ENCODE measurements around the gene PLEKHA4.
"Not testable (repeated sequence)": the region's sequence is repeated elsewhere in the genome, so short reads cannot be mapped to it uniquely, and the experiment has no call there.

PLEKHA4 gene

DNA sequence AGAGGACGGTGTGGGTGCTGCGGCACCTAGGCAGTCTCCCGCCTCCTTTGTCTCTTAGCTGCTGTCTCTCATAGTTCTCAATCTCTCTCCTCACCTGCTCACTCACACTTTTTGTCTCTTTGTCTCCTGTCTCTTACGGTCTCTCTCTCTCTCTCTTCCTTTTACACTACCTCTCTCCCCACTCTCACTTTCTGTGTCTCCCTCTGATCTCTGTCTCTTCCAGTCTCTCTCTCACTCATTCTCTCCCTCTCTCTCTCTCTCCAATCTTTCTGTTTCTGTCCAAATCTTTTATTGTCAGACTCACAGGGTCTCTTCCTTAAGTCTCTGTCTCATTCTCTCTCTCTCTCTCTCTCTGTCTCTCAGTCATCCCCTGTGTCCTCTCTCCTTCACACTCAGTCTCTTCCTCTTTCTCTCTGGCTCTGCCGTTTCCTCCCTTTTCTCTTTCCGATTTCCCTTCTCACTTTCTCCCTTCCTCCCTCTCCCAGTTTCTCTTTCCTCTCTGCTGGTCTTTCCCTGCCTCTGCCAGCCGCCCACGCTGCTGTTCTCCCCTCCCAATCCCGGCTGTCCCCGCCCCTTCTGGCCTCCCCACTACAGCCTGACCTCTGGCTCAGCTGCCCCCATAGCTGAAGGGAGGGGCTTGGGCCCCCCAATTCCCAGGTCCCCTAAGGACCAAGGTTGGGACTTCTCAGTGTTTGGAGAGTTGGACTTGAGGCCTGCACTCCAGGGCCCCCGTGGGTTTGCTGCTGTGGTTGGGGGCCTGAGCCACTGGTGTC lies at the start of gene PLEKHA4:
Gene PLEKHA4 (minus strand): TSS at position 504 of the 773 bp plus-strand sequence. CDS start 997 bp downstream, outside the sequence.
- peak; percentile 51 for DNase-seq (ENCODE audit: low read depth)
- TF ChIP-seq CTCF (conservative IDR thresholded peaks at IDR 0.05; ENCODE audit: low read length) = no peak
- peak within 1 kb of the TSS; percentile 63 for H3K4me3 ChIP-seq (ENCODE audit: low read length)

GRCh38 chr19:48918071-48918470 lies 49.7 kb upstream of the PLEKHA4 start:
- H3K4me3 ChIP-seq (ENCODE audit: low read length) = no peak overlapping the region
- DNase-seq (ENCODE audit: low read depth) = no peak
- no peak for TF ChIP-seq CTCF (conservative IDR thresholded peaks at IDR 0.05; ENCODE audit: low read length)

DNA sequence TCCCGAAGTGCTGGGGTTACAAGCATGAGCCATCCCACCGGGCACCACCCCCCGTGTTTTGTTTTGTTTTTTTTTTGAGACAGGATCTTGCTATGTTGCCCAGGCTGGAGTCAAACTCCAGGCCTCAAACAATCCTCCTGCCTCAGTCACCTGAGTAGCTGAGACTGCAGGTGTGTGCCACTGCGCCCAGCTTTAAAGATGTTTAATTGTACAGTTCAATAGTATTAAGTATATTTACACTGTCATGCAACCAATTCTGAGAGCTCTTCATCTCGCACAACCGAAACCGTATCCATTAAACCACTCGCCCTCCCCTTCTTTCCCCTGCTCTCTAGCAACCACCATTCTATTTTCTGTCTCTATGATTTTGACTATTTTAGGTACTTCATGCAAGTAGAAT lies 47.3 kb upstream of the PLEKHA4 start:
- TF ChIP-seq CTCF (conservative IDR thresholded peaks at IDR 0.05; ENCODE audit: low read length) = no peak
- DNase-seq (ENCODE audit: low read depth) = no peak
- H3K4me3 ChIP-seq (ENCODE audit: low read length) = no peak overlapping the region

DNA sequence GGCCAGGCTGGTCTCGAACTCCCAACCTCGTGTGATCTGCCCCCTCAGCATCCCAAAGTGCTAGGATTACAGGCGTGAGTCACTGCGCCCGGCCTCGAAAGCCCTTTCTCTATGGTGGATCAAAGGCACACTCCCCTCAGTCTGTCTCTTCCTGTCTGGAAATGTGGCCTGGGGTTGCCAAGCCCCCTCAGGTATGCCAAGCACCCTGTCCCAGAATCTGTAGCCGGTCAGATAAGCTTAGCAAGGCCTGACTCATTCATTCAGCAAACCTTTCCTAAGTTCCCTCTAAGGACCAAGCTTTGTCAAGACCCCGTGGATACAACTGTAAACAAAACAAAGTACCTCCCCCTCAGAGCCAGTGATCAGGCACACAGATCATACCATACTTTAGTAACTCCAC lies 45.8 kb upstream of the PLEKHA4 start:
- TF ChIP-seq CTCF (conservative IDR thresholded peaks at IDR 0.05; ENCODE audit: low read length) = no peak
- DNase-seq (ENCODE audit: low read depth) = no peak
- no peak overlapping the region for H3K4me3 ChIP-seq (ENCODE audit: low read length)

DNA sequence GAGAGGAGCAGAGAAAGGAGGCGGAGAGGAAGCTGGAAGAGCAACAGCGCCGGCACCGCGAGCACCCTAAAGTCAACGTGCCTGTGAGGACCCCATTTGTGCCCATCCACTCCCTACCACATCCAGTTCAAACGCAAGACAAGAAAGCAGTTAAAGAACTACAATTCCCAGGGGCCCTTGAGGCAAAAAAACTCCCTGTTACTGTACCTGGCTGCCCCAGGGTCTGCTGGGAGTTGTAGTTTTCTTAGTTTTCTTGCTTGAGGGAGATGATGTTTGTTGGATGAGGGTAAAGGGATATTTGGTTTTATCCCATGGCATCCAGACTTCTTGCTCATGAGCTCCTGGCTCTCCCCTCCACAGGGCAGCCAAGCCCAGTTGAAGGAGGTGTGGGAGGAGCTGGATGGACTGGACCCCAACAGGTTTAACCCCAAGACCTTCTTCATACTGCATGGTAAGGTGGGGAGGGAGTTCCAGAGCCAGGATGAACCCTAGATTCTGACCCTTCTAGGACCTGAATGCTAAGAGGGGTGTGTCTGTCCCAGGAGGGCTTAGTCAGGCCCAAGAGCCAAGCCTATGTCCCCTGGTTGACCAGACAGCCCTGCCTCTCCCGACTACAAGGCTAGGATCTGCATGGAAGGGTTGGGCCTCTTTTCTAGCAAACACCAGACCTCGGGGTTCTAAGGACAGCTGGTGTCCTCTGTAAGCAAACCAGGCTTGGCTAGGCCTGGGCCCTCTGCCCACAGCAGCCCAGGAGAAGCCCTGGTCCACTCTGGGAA lies 44.9 kb upstream of the PLEKHA4 start:
- no peak for DNase-seq (ENCODE audit: low read depth)
- no peak overlapping the region for H3K4me3 ChIP-seq (ENCODE audit: low read length)
- TF ChIP-seq CTCF (conservative IDR thresholded peaks at IDR 0.05; ENCODE audit: low read length) = no peak

- no peak for TF ChIP-seq CTCF (conservative IDR thresholded peaks at IDR 0.05; ENCODE audit: low read length)
- no peak overlapping the region for H3K4me3 ChIP-seq (ENCODE audit: low read length)
- no peak for DNase-seq (ENCODE audit: low read depth)
Measured at GRCh38 chr19:48910803-48911202, 42.4 kb upstream of the PLEKHA4 start.

DNA sequence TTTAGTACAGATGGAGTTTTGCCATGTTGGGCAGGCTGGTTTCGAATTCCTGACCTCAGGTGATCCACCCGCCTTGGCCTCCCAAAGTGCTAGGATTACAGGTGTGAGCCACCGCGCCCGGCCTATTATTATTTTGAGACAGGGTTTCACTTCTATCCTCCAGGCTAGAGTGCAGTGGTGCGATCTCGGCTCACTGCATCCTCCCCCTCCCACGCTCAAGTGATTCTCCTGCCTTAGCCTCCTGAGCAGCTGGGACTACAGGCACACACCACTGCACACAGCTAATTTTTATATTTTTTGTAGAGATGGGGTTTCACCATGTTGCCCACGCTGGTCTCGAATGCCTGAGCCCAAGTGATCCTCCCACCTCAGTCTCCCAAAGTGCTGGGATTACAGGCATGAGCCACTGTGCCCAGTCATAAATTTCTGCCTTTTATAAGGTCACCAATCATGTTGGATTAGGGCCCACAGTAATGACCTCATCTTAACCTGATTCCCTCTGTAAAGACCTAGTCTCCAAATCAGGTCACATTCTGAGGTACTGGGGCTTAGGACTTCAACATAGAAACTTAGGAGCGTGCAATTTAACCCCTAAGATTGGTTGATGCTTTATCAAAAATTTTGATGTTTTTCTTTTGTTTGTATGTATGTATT lies 41.1 kb upstream of the PLEKHA4 start:
- DNase-seq (ENCODE audit: low read depth); H3K4me3 ChIP-seq (ENCODE audit: low read length): not testable (repeated sequence)

Measured in AG10803 (cell line).